Colonic mucosa (tissue), 4 donors: ENCODE data around the gene CGB5. TPM values are rescaled to one million over a fixed set of nuclear protein-coding genes. Genes with fewer than 3 reads are reported as not detected.

Experiments used
- DNase-seq: peaks from one replicate; pipeline ENCODE4 v3.0.0-alpha.2; 2020
- H3K27ac ChIP-seq: fragments of 200-600 bp; one replicate; pipeline ENCODE4 v1.8.0; 2021
- H3K27me3 ChIP-seq: fragments of 200-600 bp; one replicate; pipeline ENCODE4 v1.8.0; 2021
- H3K36me3 ChIP-seq: fragments of 200-600 bp; one replicate; pipeline ENCODE4 v1.8.0; 2021
- H3K4me1 ChIP-seq: fragments of 200-600 bp; one replicate; pipeline ENCODE4 v1.8.0; 2021; ENCODE audit warnings: mild to moderate bottlenecking
- H3K4me3 ChIP-seq: fragments of 200-600 bp; one replicate; pipeline ENCODE4 v1.8.0; 2021
- H3K9ac ChIP-seq, 2 donors: one replicate each; pipeline ENCODE4 v1.7.0; 2013; ENCODE audit warnings: control low read depth in 2 of 2, low read depth in 2 of 2, low read length in 2 of 2
- H3K9me3 ChIP-seq: fragments of 200-600 bp; one replicate; pipeline ENCODE4 v1.8.0; 2021
- intact Hi-C: fragments of 100-400 bp; cut with DNase I; formaldehyde crosslinking; loops from one replicate; pipeline ENCODE4 v1.14.1; 2022
- total RNA-seq, 2 donors: library from RNA; stranded (reverse); fragmentation: NEBNext Ultra II Directional in 1 of 2; extraction: Animal tissue kit (Norgen Biotek cat#: 25700) in 1 of 2; gene quantifications; one replicate each; pipeline ENCODE4 v1.2.1, GENCODE V29; 2021
- TF ChIP-seq, protein P1 (sequence below): fragments of 200-600 bp; IDR thresholded peaks from one replicate; pipeline ENCODE4 v1.8.0; 2022; ENCODE audit warnings: antibody characterized with exemption, mild to moderate bottlenecking
- donor health status: healthy.
- donor health status: DM: no; HTN: no; CAD: no.
- donor health status: DM: no; HTN: no; CAD: no.

Gene CGB5
- total RNA-seq, 2 donors from 2014 or later = not detected

- DNase-seq = no peak
Measured at GRCh38 chr19:49006905-49007304, 36.7 kb upstream of the CGB5 start.

GRCh38 chr19:49009828-49010227 is 33.8 kb upstream of the CGB5 start:
- DNase-seq = no peak
- Histone ChIP-seq H3K4me1 (no peaks in the 10 kb centered on the region), H3K27me3 (no peaks in the 10 kb centered on the region), H3K9me3 (no peaks in the 10 kb centered on the region), H3K27ac (no peak overlapping the region), H3K9ac (no peak overlapping the region), H3K36me3 (no peaks in the 10 kb centered on the region), H3K4me3 (no peak overlapping the region)
- TF ChIP-seq, protein P1, sequence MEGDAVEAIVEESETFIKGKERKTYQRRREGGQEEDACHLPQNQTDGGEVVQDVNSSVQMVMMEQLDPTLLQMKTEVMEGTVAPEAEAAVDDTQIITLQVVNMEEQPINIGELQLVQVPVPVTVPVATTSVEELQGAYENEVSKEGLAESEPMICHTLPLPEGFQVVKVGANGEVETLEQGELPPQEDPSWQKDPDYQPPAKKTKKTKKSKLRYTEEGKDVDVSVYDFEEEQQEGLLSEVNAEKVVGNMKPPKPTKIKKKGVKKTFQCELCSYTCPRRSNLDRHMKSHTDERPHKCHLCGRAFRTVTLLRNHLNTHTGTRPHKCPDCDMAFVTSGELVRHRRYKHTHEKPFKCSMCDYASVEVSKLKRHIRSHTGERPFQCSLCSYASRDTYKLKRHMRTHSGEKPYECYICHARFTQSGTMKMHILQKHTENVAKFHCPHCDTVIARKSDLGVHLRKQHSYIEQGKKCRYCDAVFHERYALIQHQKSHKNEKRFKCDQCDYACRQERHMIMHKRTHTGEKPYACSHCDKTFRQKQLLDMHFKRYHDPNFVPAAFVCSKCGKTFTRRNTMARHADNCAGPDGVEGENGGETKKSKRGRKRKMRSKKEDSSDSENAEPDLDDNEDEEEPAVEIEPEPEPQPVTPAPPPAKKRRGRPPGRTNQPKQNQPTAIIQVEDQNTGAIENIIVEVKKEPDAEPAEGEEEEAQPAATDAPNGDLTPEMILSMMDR = no peak
- intact Hi-C loops = no loop called here

More at GRCh38 chr19:49006905-49007304, 36.7 kb upstream of the CGB5 start:
- TF ChIP-seq, protein P1 = no peak
- H3K4me1 ChIP-seq = no peaks in the 10 kb centered on the region
- H3K27ac ChIP-seq = no peak overlapping the region
- intact Hi-C loops = no loop called here
- H3K9ac ChIP-seq = no peak overlapping the region
- no peaks in the 10 kb centered on the region for H3K36me3 ChIP-seq
- no peaks in the 10 kb centered on the region for H3K9me3 ChIP-seq
- no peak overlapping the region for H3K4me3 ChIP-seq
- no peaks in the 10 kb centered on the region for H3K27me3 ChIP-seq

DNA sequence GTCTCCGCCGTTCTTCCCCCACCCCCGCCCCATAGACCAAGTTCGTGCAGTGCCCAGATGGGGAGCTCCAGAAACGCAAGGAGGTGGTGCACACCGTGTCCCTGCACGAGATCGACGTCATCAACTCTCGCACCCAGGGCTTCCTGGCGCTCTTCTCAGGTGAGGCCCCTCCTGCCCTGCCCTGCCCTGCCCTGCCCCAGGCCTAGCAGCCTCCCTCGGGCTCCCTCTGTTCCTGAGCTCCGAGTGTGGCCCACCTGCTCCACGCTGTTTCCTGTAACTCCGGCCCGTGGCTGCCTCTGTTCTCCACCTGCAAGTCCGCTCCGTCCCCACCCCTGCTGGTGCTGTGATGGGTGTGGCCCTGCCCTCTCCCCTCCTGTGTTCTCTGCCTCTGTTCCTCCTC is 33.2 kb upstream of the CGB5 start:
- H3K27ac ChIP-seq = no peak overlapping the region
- H3K4me1 ChIP-seq = no peaks in the 10 kb centered on the region
- no peak overlapping the region for H3K9ac ChIP-seq
- H3K27me3 ChIP-seq = no peaks in the 10 kb centered on the region
- no peaks in the 10 kb centered on the region for H3K36me3 ChIP-seq
- no peaks in the 10 kb centered on the region for H3K9me3 ChIP-seq
- H3K4me3 ChIP-seq = no peak overlapping the region
- intact Hi-C loops = no loop called here
- no peak for DNase-seq
- TF ChIP-seq, protein P1 = no peak

DNA sequence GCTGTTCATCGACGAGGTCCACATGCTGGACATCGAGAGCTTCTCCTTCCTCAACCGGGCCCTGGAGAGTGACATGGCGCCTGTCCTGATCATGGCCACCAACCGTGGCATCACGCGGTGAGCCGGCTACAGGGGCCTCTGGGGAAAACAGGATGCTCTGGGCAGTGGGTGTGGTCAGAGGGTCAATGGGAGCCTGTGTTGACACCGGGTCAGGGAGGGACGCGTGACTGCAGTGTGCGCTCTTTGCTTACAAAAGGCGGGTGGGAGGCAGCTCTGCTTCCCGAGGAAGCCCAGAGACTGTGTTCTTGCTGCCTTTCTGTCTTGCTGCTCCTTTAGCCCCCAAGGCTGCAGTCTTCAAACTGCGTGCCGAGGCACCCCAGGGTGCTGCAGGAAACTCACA is 32.5 kb upstream of the CGB5 start:
- no peaks in the 10 kb centered on the region for H3K36me3 ChIP-seq

GRCh38 chr19:49014123-49014869 is 29.4 kb upstream of the CGB5 start:
- Histone ChIP-seq H3K9ac (no peak overlapping the region), H3K27ac (no peak overlapping the region), H3K4me3 (no peak overlapping the region), H3K9me3 (no peaks in the 10 kb centered on the region), H3K27me3 (no peaks in the 10 kb centered on the region), H3K4me1 (peaks cover 7% of the 10 kb centered on the region), H3K36me3 (no peaks in the 10 kb centered on the region)
- DNase-seq = no peak
- intact Hi-C loops = no loop called here
- TF ChIP-seq, protein P1 = no peak

More for the DNA sequence above, 32.5 kb upstream of the CGB5 start:
- H3K4me1 ChIP-seq = no peaks in the 10 kb centered on the region
- no peaks in the 10 kb centered on the region for H3K27me3 ChIP-seq
- intact Hi-C loops = no loop called here
- no peaks in the 10 kb centered on the region for H3K9me3 ChIP-seq
- no peak overlapping the region for H3K4me3 ChIP-seq
- no peak overlapping the region for H3K27ac ChIP-seq
- no peak overlapping the region for H3K9ac ChIP-seq
- DNase-seq = no peak
- TF ChIP-seq, protein P1 = no peak
